Hepatocyte (in vitro differentiated cells): ENCODE data around the gene PREPL. TPM values are rescaled to one million over a fixed set of nuclear protein-coding genes. Genes with fewer than 3 reads are reported as not detected.

ENCODE experiments used
- DNase-seq: peaks from one replicate; pipeline ENCODE4 v3.0.0-alpha.2; 2016; ENCODE audit warnings: low spot score
- H2AFZ ChIP-seq: fragments of 200-600 bp; sonication (generic); 2 replicates; pipeline ENCODE4 v1.6.0; 2016; ENCODE audit warnings: antibody characterized with exemption, mild to moderate bottlenecking
- H3K27ac ChIP-seq: fragments of 200-600 bp; sonication (generic); 2 replicates; pipeline ENCODE4 v1.5.1; 2016; ENCODE audit warnings: mild to moderate bottlenecking
- H3K27me3 ChIP-seq: fragments of 200-600 bp; sonication (generic); 2 replicates; pipeline ENCODE4 v1.6.1; 2016
- H3K36me3 ChIP-seq: fragments of 200-600 bp; sonication (generic); replicated peaks from 2 replicates; pipeline ENCODE4 v1.5.1; 2016; ENCODE audit warnings: low read depth; ENCODE audit not compliant: insufficient read depth
- H3K4me1 ChIP-seq: fragments of 200-600 bp; sonication (generic); 2 replicates; pipeline ENCODE4 v1.5.1; 2016; ENCODE audit warnings: mild to moderate bottlenecking, moderate library complexity; ENCODE audit not compliant: insufficient read depth
- H3K4me2 ChIP-seq: fragments of 200-600 bp; sonication (generic); 2 replicates; pipeline ENCODE4 v1.6.0; 2016
- H3K4me3 ChIP-seq: fragments of 200-600 bp; sonication (generic); 2 replicates; pipeline ENCODE4 v1.5.1; 2016; ENCODE audit warnings: mild to moderate bottlenecking
- H3K79me2 ChIP-seq: fragments of 200-600 bp; sonication (generic); 2 replicates; pipeline ENCODE4 v1.6.0; 2017; ENCODE audit warnings: mild to moderate bottlenecking
- H3K9me2 ChIP-seq: fragments of 200-600 bp; sonication (generic); replicated peaks from 2 replicates; pipeline ENCODE4 v1.6.0; 2017; ENCODE audit warnings: mild to moderate bottlenecking; ENCODE audit not compliant: insufficient read depth
- H3K9me3 ChIP-seq: fragments of 200-600 bp; sonication (generic); 2 replicates; pipeline ENCODE4 v1.5.1; 2016; ENCODE audit warnings: low read depth, mild to moderate bottlenecking
- H4K20me1 ChIP-seq: fragments of 200-600 bp; sonication (generic); 2 replicates; pipeline ENCODE4 v1.6.0; 2016; ENCODE audit warnings: mild to moderate bottlenecking; ENCODE audit not compliant: insufficient read depth, poor library complexity, severe bottlenecking
- EZH2 ChIP-seq: fragments of 200-600 bp; sonication (generic); IDR thresholded peaks from 2 replicates; pipeline ENCODE4 v1.6.1; 2016; ENCODE audit warnings: antibody characterized with exemption, mild to moderate bottlenecking, borderline replicate concordance
- EZH2phosphoT487 ChIP-seq: fragments of 200-600 bp; sonication (generic); IDR thresholded peaks from one replicate; pipeline ENCODE4 v1.6.1; 2018; ENCODE audit warnings: antibody characterized with exemption, mild to moderate bottlenecking, low read depth, moderate library complexity; ENCODE audit not compliant: unreplicated experiment, severe bottlenecking
- WGBS: methylation state at CpG from one replicate; pipeline ENCODE4 v1.1.6; 2016; ENCODE audit warnings: low lambda C conversion rate; ENCODE audit errors: missing lambda C conversion rate; 5-methylcytosine and 5-hydroxymethylcytosine counted together
- polyA plus RNA-seq: library from polyadenylated mRNA; unstranded; fragments of >200 nt; fragmentation: Nextera tagmentation; extraction: Ambion mirVana; gene quantifications from 2 replicates; pipeline ENCODE4 v1.2.1, GENCODE V29; 2016
- total RNA-seq: library from RNA; depleted of rRNA; stranded (reverse); fragments of >200 nt; gene quantifications from 2 replicates; pipeline ENCODE4 v1.2.3, GENCODE V29; 2014
- TF ChIP-seq, protein P1 (sequence below): fragments of 200-600 bp; sonication (generic); IDR thresholded peaks from 2 replicates; pipeline ENCODE4 v1.5.1; 2016; ENCODE audit warnings: antibody characterized with exemption, mild to moderate bottlenecking; ENCODE audit not compliant: poor library complexity

The PREPL gene
- total and polyA plus RNA-seq, 2 experiments from 2014 or later: 21.7 to 44.3 TPM

DNA sequence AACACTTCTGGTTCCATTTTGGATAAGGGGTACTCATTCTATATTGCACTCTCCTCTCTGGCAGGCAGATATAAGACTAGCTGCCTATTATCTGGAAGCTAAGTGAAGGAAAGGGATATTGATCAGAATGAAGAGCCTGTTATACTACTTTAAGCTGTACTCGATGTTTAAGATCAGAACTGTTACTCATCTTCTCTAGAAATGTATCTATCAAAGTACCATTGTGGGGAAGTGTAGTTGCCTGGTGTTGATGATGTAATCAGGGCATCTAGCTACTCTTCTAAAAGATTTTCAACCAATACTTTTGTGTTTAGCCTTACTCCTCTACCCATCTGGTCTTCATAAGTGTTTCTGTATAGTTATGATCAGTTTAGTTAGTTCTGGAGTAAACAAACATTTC lies 6.3 kb upstream of the PREPL start:
- no peaks in the 10 kb centered on the region for H3K9me3 ChIP-seq
- H3K4me1 ChIP-seq: no peaks in the 10 kb centered on the region
- no peaks in the 10 kb centered on the region for H3K9me2 ChIP-seq
- H3K36me3 ChIP-seq: no peaks in the 10 kb centered on the region
- H4K20me1 ChIP-seq: no peaks in the 10 kb centered on the region
- 97% methylated on average over 1 of the region's 1 CpG for WGBS
- no peak overlapping the region for H2AFZ ChIP-seq
- no peaks in the 10 kb centered on the region for H3K27me3 ChIP-seq
- peaks cover 49% of the 10 kb centered on the region for H3K79me2 ChIP-seq
- no peak overlapping the region for H3K4me2 ChIP-seq
- no peak for DNase-seq
- no peak overlapping the region for H3K27ac ChIP-seq
- H3K4me3 ChIP-seq: no peak overlapping the region
- no peak for TF ChIP-seq EZH2
- TF ChIP-seq, protein P1, sequence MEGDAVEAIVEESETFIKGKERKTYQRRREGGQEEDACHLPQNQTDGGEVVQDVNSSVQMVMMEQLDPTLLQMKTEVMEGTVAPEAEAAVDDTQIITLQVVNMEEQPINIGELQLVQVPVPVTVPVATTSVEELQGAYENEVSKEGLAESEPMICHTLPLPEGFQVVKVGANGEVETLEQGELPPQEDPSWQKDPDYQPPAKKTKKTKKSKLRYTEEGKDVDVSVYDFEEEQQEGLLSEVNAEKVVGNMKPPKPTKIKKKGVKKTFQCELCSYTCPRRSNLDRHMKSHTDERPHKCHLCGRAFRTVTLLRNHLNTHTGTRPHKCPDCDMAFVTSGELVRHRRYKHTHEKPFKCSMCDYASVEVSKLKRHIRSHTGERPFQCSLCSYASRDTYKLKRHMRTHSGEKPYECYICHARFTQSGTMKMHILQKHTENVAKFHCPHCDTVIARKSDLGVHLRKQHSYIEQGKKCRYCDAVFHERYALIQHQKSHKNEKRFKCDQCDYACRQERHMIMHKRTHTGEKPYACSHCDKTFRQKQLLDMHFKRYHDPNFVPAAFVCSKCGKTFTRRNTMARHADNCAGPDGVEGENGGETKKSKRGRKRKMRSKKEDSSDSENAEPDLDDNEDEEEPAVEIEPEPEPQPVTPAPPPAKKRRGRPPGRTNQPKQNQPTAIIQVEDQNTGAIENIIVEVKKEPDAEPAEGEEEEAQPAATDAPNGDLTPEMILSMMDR: no peak
- no peak for TF ChIP-seq EZH2phosphoT487

DNA sequence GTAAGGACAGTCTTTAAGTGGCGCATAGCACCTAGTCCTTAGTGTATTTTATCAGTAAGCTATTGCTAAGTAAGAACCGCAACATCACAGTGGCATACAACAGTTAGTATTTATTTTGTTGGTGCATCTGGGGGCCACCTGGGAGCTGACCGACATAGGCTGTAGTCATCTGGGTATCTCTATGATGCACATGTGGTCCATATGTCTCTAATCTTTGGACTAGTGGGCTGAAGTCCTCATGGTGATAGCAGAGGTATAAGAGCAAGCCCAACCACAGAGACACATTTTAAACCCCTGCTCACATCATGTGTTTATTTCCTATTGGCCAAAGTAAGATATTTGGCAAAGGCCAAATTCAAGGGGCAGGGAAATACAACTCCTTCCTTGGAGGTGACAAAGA lies 3.3 kb upstream of the PREPL start:
- TF ChIP-seq, protein P1: no peak
- TF ChIP-seq EZH2 (no peak), EZH2phosphoT487 (no peak)
- Histone ChIP-seq H4K20me1 (no peaks in the 10 kb centered on the region), H3K27me3 (no peaks in the 10 kb centered on the region), H3K9me2 (no peaks in the 10 kb centered on the region), H2AFZ (no peak overlapping the region), H3K4me2 (no peak overlapping the region), H3K36me3 (no peaks in the 10 kb centered on the region), H3K79me2 (peaks cover 61% of the 10 kb centered on the region), H3K27ac (no peak overlapping the region), H3K4me3 (no peak overlapping the region), H3K4me1 (peaks cover 9% of the 10 kb centered on the region), H3K9me3 (no peaks in the 10 kb centered on the region)
- DNase-seq: no peak
- WGBS: 88% methylated on average over 3 of the region's 3 CpGs

DNA sequence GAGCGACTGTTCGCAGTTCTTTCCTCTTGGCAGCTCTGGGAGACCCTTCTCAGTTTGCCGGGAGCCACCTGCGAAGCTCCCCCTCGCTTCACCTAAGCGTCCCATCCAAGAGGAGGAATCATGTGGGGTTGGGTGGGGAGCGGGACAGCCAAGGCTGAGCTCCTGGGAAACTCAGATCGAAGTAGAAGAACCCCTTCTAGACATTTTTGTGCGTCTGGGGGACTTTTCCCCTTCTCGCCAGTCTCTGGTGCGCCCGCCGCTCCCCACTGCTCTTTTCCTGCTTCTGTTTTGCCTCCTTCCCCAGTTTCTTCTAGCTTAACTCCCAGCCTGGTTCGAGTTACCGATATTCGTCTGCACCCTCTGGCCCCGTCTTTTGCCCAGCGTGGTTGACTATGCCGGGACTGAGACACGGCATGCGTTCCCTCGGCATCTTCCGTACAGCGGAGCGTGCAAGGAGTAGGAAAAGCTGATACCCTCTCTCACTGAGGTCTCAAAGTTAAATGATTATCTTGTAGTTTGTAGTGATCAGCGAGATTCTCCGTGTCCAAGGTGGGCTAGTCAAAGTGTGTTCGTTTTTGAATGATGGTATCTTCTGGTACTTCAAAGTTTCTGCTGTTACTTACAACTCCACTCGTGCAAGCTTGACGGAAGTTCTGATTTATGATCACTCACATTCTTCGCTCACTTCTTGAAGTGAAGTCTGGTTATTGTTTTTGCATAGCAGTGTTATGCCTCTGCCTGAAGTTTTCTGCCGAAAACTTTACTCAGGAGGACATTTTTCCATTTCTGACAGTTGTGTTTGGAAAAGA lies 1.1 kb upstream of the PREPL start:
- H2AFZ ChIP-seq: peak overlapping the region; percentile 88
- no peak for TF ChIP-seq EZH2
- TF ChIP-seq EZH2phosphoT487: no peak
- TF ChIP-seq, protein P1: no peak

More for the DNA sequence above, 1.1 kb upstream of the PREPL start:
- Histone ChIP-seq H3K9me2 (no peaks in the 10 kb centered on the region), H3K79me2 (peaks cover 73% of the 10 kb centered on the region), H3K9me3 (no peaks in the 10 kb centered on the region), H3K27me3 (no peaks in the 10 kb centered on the region), H3K4me3 (peak overlapping the region; percentile 63), H3K4me2 (peak overlapping the region; percentile 77), H3K36me3 (no peaks in the 10 kb centered on the region), H4K20me1 (no peaks in the 10 kb centered on the region), H3K4me1 (peaks cover 9% of the 10 kb centered on the region), H3K27ac (peak overlapping the region; percentile 96)
- peak; percentile 56 for DNase-seq
- WGBS: under 1% methylated on average over 32 of the region's 32 CpGs
